ENCODE measurements around the gene LRRC74B.
"Not testable (repeated sequence)": the region's sequence is repeated elsewhere in the genome, so short reads cannot be mapped to it uniquely, and the experiment has no call there.

Gene LRRC74B

GRCh38 chr22:21054046-21054713, 8.4 kb downstream of the LRRC74B start:
- DNase-seq (ENCODE audit: low read depth in 2 of 2): no peak

GRCh38 chr22:21054714-21055563, 9.2 kb downstream of the LRRC74B start:
- DNase-seq (ENCODE audit: low read depth in 2 of 2): no peak

- no peak for DNase-seq (ENCODE audit: low read depth in 2 of 2)
Observed at GRCh38 chr22:21055564-21055834, 9.8 kb downstream of the LRRC74B start.

- no peak for DNase-seq (ENCODE audit: low read depth in 2 of 2)
Observed at GRCh38 chr22:21055880-21056319, 10.2 kb downstream of the LRRC74B start.

GRCh38 chr22:21060363-21060762, 14.6 kb downstream of the LRRC74B start:
- DNase-seq (ENCODE audit: low read depth in 2 of 2): not testable (repeated sequence)

- DNase-seq (ENCODE audit: low read depth in 2 of 2): not testable (repeated sequence)
Observed at GRCh38 chr22:21061660-21062321, 16.0 kb downstream of the LRRC74B start.

GRCh38 chr22:21064425-21064824, 18.7 kb downstream of the LRRC74B start:
- not testable (repeated sequence) for DNase-seq (ENCODE audit: low read depth in 2 of 2)

GRCh38 chr22:21064917-21065864, 19.4 kb downstream of the LRRC74B start:
- DNase-seq (ENCODE audit: low read depth in 2 of 2): no peak

GRCh38 chr22:21067075-21067900, 21.5 kb downstream of the LRRC74B start:
- DNase-seq (ENCODE audit: low read depth in 2 of 2): no peak

GRCh38 chr22:21067901-21068680, 22.3 kb downstream of the LRRC74B start:
- DNase-seq (ENCODE audit: low read depth in 2 of 2): no peak

- DNase-seq (ENCODE audit: low read depth in 2 of 2): no peak
Observed at GRCh38 chr22:21068681-21069276, 23.0 kb downstream of the LRRC74B start.

GRCh38 chr22:21069375-21069774, 23.6 kb downstream of the LRRC74B start:
- no peak for DNase-seq (ENCODE audit: low read depth in 2 of 2)

- DNase-seq (ENCODE audit: low read depth in 2 of 2): no peak
Observed at GRCh38 chr22:21070690-21071615, 25.2 kb downstream of the LRRC74B start.

GRCh38 chr22:21071796-21072195, 26.1 kb downstream of the LRRC74B start:
- DNase-seq (ENCODE audit: low read depth in 2 of 2): not testable (repeated sequence)

- no peak for DNase-seq (ENCODE audit: low read depth in 2 of 2)
Observed at GRCh38 chr22:21073023-21073422, 27.3 kb downstream of the LRRC74B start.

- DNase-seq (ENCODE audit: low read depth in 2 of 2): no peak
Observed at GRCh38 chr22:21073482-21073881, 27.7 kb downstream of the LRRC74B start.

- no peak for DNase-seq (ENCODE audit: low read depth in 2 of 2)
Observed at GRCh38 chr22:21074102-21074715, 28.5 kb downstream of the LRRC74B start.
